A673 (cell line): ENCODE measurements around the gene PHF12.

ENCODE experiments used
- CTCF ChIP-seq: fragments of 300-800, 200-600 bp; sonication (generic); conservative IDR thresholded peaks from 2 replicates; pipeline ENCODE4 v1.5.1; 2017; ENCODE audit warnings: low read depth, mild to moderate bottlenecking, antibody characterized with exemption, low read length, moderate library complexity, mixed read lengths
- EZH2 ChIP-seq: fragments of 200-600 bp; sonication (generic); IDR thresholded peaks from 2 replicates; pipeline ENCODE4 v1.6.1; 2017; ENCODE audit warnings: borderline replicate concordance, low read depth, mild to moderate bottlenecking, mixed read lengths, antibody characterized with exemption, low read length; ENCODE audit not compliant: poor library complexity, severe bottlenecking

GRCh38 chr17:28956112-28956511, 4.8 kb upstream of the PHF12 start:
- no peak for TF ChIP-seq CTCF
- no peak for TF ChIP-seq EZH2
